ENCODE measurements around the gene IL22RA1. TPM values are rescaled to one million over a fixed set of nuclear protein-coding genes. Genes with fewer than 3 reads are reported as not detected.

The IL22RA1 gene
- total RNA-seq, 4 donors from 2014 or later = 0.23 TPM; not detected in 3

DNA sequence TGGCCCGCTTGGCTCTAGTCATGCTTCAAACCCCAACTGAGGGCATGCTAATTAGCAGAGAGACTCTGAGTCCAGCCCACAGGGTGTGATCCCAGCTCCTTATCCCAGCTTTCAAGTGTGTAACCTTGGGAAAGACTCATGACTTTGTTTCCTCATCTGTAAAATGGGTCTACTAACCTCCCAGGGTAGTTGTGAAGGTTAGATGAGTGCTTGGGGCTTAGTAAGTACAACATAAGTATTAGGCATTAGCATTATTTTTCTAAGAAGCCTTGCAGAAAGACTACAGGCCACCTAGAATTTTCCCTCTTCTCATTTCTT is 33.8 kb downstream of the IL22RA1 start:
- peaks cover 0 to 38% (median 0%) of the 10 kb centered on the region in 4 donors for H3K36me3 ChIP-seq
- no peaks in the 10 kb centered on the region for H3K27me3 ChIP-seq
- TF ChIP-seq POLR2A (IDR thresholded peaks at IDR 0.05; ENCODE audit: low read depth) = no peak
- no peak for TF ChIP-seq POLR2AphosphoS5 (IDR thresholded peaks at IDR 0.05)
- no peak overlapping the region for H3K4me3 ChIP-seq
- H3K4me1 ChIP-seq = peaks cover 19 to 62% (median 37%) of the 10 kb centered on the region in 4 donors
- H3K27ac ChIP-seq (replicated peaks in 1 of 4) = peak overlapping the region in 3 of 4 donors; percentile 4 to 60 (median 43)
- no peaks in the 10 kb centered on the region for H3K9me3 ChIP-seq
- intact Hi-C loops (cut with DNase I) = loop anchor here (2.0 kb wide), 1 partner anchor 38 kb away; no protein-coding TSS in a partner anchor
- no peak for DNase-seq (ENCODE audit: extremely low spot score)
- WGBS = no CpG with 5 or more reads among the region's 1 CpG

DNA sequence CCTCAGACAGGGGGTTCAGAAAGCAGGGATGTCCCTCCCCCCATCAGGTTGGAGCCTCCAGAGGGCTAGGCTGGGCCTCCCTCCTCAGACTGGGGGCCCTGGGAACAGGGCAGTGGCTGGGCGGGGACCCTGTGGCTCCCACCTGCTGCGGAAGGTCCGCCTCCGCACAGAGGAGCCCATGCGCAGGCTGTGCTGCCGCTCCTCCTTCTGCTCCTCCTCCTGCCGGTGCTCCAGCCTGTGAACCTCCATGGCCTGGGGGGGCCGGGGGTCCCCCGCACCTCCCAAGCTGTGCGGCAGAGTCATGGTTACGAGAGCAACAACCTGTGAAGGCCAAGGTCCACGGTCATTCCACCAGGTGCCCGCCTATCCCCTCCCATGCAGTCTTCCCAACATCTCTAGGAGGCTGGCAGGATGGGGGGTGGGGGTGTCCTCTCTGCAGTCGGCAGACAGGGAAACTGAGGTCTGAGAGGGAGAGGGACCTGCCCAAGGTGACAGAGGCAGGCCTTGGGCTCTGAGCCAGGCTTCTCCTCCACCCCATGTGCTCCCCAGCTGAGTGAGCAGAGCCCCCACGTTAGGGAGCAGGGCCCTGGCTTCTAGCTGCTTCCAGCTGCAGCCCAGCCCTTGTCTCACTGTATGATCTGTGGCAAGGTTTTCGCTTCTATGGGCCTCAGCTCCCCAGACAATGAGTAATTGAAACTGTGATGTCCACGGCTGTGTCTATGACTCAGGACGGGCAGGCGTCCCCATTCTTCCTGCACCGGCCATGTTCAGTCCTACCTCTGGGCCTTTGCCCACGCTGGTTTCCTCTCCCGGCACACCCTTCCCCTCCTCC is 34.4 kb downstream of the IL22RA1 start:
- intact Hi-C loops (cut with DNase I) = loop anchor here (2.0 kb wide), 1 partner anchor 38 kb away; no protein-coding TSS in a partner anchor
- TF ChIP-seq, protein P1, sequence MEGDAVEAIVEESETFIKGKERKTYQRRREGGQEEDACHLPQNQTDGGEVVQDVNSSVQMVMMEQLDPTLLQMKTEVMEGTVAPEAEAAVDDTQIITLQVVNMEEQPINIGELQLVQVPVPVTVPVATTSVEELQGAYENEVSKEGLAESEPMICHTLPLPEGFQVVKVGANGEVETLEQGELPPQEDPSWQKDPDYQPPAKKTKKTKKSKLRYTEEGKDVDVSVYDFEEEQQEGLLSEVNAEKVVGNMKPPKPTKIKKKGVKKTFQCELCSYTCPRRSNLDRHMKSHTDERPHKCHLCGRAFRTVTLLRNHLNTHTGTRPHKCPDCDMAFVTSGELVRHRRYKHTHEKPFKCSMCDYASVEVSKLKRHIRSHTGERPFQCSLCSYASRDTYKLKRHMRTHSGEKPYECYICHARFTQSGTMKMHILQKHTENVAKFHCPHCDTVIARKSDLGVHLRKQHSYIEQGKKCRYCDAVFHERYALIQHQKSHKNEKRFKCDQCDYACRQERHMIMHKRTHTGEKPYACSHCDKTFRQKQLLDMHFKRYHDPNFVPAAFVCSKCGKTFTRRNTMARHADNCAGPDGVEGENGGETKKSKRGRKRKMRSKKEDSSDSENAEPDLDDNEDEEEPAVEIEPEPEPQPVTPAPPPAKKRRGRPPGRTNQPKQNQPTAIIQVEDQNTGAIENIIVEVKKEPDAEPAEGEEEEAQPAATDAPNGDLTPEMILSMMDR (IDR thresholded peaks at IDR 0.05) = no peak
- peak; percentile 23 for TF ChIP-seq POLR2A (IDR thresholded peaks at IDR 0.05; ENCODE audit: low read depth)
- WGBS = 81% methylated on average over 19 of the region's 22 CpGs
- no peak for DNase-seq (ENCODE audit: extremely low spot score)
- H3K9me3 ChIP-seq = no peaks in the 10 kb centered on the region
- peak overlapping the region in 3 of 4 donors; percentile 39 to 60 (median 43) for H3K27ac ChIP-seq (replicated peaks in 1 of 4)
- H3K4me3 ChIP-seq = no peak overlapping the region
- peaks cover 0 to 41% (median 0%) of the 10 kb centered on the region in 4 donors for H3K36me3 ChIP-seq
- H3K27me3 ChIP-seq = no peaks in the 10 kb centered on the region
- peaks cover 23 to 68% (median 41%) of the 10 kb centered on the region in 4 donors for H3K4me1 ChIP-seq

DNA sequence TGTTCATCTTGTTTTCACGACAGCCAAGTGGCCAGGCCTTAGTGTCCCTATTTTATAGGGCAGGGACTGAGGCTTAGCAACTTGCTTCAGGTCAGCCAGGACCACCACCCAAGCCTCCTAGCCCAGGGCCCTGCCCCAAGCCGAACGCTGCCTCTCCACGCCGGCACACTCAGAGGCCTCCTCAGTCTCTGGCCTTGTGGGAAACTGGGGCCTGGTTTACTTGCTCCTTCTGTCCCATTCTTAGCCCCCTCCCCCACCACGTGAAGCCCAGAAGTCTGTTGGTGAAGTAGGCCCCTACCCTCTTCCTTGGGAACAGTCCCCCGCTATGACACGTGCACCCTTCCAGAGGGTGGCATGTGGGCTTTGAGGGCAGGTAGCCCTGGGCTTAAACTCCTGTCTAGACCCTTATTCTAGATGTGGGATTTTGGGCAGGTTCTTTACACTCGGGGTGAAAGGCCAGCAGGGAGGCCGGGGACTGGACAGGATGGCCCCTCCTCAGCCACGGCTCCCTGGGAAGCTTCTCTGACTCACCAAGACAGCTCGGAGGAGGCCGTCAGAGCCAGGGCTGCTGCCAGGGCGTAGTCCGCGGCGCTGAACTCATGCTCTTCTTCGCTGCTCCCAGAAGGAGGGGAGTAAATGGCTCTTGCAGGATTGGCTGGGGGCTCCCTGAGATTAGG is 35.3 kb downstream of the IL22RA1 start:
- H3K4me3 ChIP-seq = no peak overlapping the region
- peaks cover 0 to 41% (median 0%) of the 10 kb centered on the region in 4 donors for H3K36me3 ChIP-seq
- H3K9me3 ChIP-seq = no peaks in the 10 kb centered on the region
- TF ChIP-seq, protein P1 (IDR thresholded peaks at IDR 0.05) = no peak
- TF ChIP-seq POLR2AphosphoS5 (IDR thresholded peaks at IDR 0.05) (no peak), POLR2A (IDR thresholded peaks at IDR 0.05; ENCODE audit: low read depth) (no peak), EP300 (IDR thresholded peaks at IDR 0.05) (no peak)
- DNase-seq (ENCODE audit: extremely low spot score) = no peak
- H3K27me3 ChIP-seq = no peaks in the 10 kb centered on the region
- peak overlapping the region in 2 of 4 donors; percentile 43 to 60 for H3K27ac ChIP-seq (replicated peaks in 1 of 4)
- intact Hi-C loops (cut with DNase I) = loop anchor here (2.0 kb wide), 1 partner anchor 37 kb away; no protein-coding TSS in a partner anchor
- 95% methylated on average over 6 of the region's 18 CpGs for WGBS
- peaks cover 29 to 74% (median 47%) of the 10 kb centered on the region in 4 donors for H3K4me1 ChIP-seq

DNA sequence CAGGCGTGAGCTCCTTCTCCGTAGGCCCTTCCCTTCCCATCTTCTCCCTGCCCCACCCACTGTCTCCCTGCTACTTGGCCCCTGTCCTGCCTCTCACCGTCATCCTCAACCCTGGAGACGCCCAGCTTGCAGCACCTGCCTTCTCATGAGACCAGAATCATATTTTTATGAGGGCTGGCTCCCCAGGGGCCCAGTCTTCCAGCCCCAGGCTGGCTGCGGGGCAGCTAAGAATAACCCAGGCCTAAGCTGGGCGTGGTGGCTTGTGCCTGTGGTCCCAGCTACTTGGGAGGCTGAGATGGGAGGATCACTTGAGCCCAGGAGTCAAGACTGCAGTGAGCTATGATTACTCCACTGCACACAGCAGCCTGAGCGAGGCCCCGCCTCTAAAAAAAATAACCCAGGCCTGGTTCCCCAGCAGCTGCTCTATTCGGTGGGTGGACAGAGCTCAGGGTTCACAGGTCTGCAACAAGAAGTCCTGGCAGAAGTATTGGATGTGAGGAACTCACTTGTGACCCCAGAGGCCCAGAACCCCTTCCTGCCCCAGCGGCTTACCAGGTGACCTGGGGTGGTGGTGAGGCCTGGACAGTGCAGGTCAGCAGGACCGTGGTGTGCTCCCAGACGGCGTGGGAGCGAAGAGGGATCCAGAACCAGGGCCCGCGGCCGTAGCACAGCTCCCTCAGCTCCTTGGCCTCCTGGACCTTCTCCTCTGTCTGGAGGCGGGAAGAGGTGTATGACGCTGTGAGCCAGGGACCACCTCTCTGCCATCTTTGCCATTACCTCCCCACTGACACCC is 37.4 kb downstream of the IL22RA1 start:
- Histone ChIP-seq H3K27me3 (no peaks in the 10 kb centered on the region), H3K9me3 (no peaks in the 10 kb centered on the region), H3K4me3 (no peak overlapping the region), H3K4me1 (peaks cover 31 to 62% (median 40%) of the 10 kb centered on the region in 4 donors), H3K27ac (replicated peaks in 1 of 4) (peak overlapping the region in 2 of 4 donors; percentile 41 to 54), H3K36me3 (peaks cover 0 to 41% (median 0%) of the 10 kb centered on the region in 4 donors)
- TF ChIP-seq EP300 (IDR thresholded peaks at IDR 0.05) (no peak), POLR2AphosphoS5 (IDR thresholded peaks at IDR 0.05) (no peak), POLR2A (IDR thresholded peaks at IDR 0.05; ENCODE audit: low read depth) (no peak)
- TF ChIP-seq, protein P1 (IDR thresholded peaks at IDR 0.05) = no peak
- 88% methylated on average over 12 of the region's 19 CpGs for WGBS
- DNase-seq (ENCODE audit: extremely low spot score) = no peak
- intact Hi-C loops (cut with DNase I) = no loop called here

All from esophagus muscularis mucosa (tissue), 4 donors.